ENCODE results near the gene MMAB. TPM values are rescaled to one million over a fixed set of nuclear protein-coding genes. Genes with fewer than 3 reads are reported as not detected.
A peak's percentile ranks its signal among the peaks of the same experiment; 100 is the strongest.
"Not testable (repeated sequence)": the region's sequence is repeated elsewhere in the genome, so short reads cannot be mapped to it uniquely, and the experiment has no call there.

The MMAB gene
- total RNA-seq, 1 donor from 2014 or later = 55.4 TPM

- peak overlapping the region; percentile 53 for H3K4me3 ChIP-seq
- H3K36me3 ChIP-seq = no peaks in the 10 kb centered on the region
- no peaks in the 10 kb centered on the region for H3K9me3 ChIP-seq (replicated peaks)
- DNase-seq = peak; percentile 36
- intact Hi-C loops (cut with micrococcal nuclease) = no loop called here
- H3K27me3 ChIP-seq (ENCODE audit: low read depth) = peaks cover 49% of the 10 kb centered on the region
- no peak for TF ChIP-seq CTCF (IDR thresholded peaks at IDR 0.05; ENCODE audit: borderline replicate concordance)
- H3K27ac ChIP-seq (replicated peaks) = peak overlapping the region; percentile 71
- H3K4me1 ChIP-seq = peaks cover 12% of the 10 kb centered on the region
Observed at GRCh38 chr12:109606320-109607028, 33.2 kb upstream of the MMAB start.

- H3K27ac ChIP-seq (replicated peaks) = no peak overlapping the region
- intact Hi-C loops (cut with micrococcal nuclease) = no loop called here
Observed at GRCh38 chr12:109605599-109606228, 32.4 kb upstream of the MMAB start.

GRCh38 chr12:109605016-109605415 is 31.7 kb upstream of the MMAB start:
- no peak for TF ChIP-seq CTCF (IDR thresholded peaks at IDR 0.05; ENCODE audit: borderline replicate concordance)
- H3K27me3 ChIP-seq (ENCODE audit: low read depth) = peaks cover 37% of the 10 kb centered on the region
- DNase-seq = no peak
- no peaks in the 10 kb centered on the region for H3K9me3 ChIP-seq (replicated peaks)
- no peaks in the 10 kb centered on the region for H3K36me3 ChIP-seq
- H3K4me1 ChIP-seq = peaks cover 12% of the 10 kb centered on the region
- H3K4me3 ChIP-seq = no peak overlapping the region
- no peak overlapping the region for H3K27ac ChIP-seq (replicated peaks)
- intact Hi-C loops (cut with micrococcal nuclease) = no loop called here

More at GRCh38 chr12:109605599-109606228, 32.4 kb upstream of the MMAB start:
- no peak for DNase-seq
- no peak for TF ChIP-seq CTCF (IDR thresholded peaks at IDR 0.05; ENCODE audit: borderline replicate concordance)
- Histone ChIP-seq H3K27me3 (ENCODE audit: low read depth) (peaks cover 42% of the 10 kb centered on the region), H3K36me3 (no peaks in the 10 kb centered on the region), H3K4me1 (peaks cover 12% of the 10 kb centered on the region), H3K9me3 (replicated peaks) (no peaks in the 10 kb centered on the region), H3K4me3 (no peak overlapping the region)

- intact Hi-C loops (cut with micrococcal nuclease) = no loop called here
- H3K4me3 ChIP-seq = no peak overlapping the region
- no peak overlapping the region for H3K27ac ChIP-seq (replicated peaks)
- H3K4me1 ChIP-seq = peaks cover 12% of the 10 kb centered on the region
- peaks cover 29% of the 10 kb centered on the region for H3K27me3 ChIP-seq (ENCODE audit: low read depth)
- no peaks in the 10 kb centered on the region for H3K36me3 ChIP-seq
- TF ChIP-seq CTCF (IDR thresholded peaks at IDR 0.05; ENCODE audit: borderline replicate concordance) = no peak
- no peak for DNase-seq
- no peaks in the 10 kb centered on the region for H3K9me3 ChIP-seq (replicated peaks)
Observed at GRCh38 chr12:109604132-109604585, 30.9 kb upstream of the MMAB start.

DNA sequence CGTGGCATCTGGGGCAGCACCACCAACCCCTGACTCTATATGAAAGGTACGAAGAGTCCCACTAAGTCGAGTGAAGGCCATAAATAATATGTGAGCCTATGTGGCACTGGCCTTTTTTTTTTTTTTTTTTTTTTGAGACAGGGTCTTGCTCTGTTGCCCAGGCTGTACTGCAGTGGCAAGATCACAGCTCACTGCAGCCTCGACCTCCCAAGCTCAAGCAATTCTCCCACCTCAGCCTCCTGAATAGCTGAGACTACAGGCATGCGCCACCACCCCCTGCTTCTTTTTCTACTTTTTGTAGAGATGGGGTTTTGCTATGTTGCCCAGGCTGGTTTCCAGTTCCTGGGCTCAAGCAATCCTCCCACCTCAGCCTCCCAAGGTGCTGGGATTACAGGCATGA is 28.8 kb upstream of the MMAB start:
- DNase-seq; H3K36me3 ChIP-seq; intact Hi-C loops (cut with micrococcal nuclease); H3K9me3 ChIP-seq (replicated peaks); H3K27ac ChIP-seq (replicated peaks); H3K4me3 ChIP-seq: not testable (repeated sequence)
- peaks cover 24% of the 10 kb centered on the region for H3K4me1 ChIP-seq
- H3K27me3 ChIP-seq (ENCODE audit: low read depth) = peaks cover 11% of the 10 kb centered on the region

DNA sequence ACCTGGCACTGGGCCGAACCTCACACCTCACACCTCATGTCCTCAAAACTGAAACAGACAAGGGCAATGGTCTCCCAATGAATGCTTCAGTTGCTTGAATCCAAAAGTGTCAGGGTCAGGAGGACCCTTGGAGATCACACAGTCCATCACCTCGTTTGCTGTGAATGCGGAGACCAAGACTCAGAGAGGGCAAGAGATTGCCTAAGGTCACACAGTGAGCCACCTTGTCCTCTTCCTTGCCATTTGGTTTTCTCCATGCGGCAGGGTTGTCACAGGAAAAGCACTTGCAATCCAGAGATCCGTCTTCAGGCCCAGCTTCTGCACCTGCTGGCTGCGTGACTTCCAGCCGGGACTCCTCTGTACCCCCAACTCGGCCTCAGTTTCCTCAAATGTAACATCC is 28.3 kb upstream of the MMAB start:
- peaks cover 5% of the 10 kb centered on the region for H3K27me3 ChIP-seq (ENCODE audit: low read depth)
- H3K27ac ChIP-seq (replicated peaks) = no peak overlapping the region
- H3K4me1 ChIP-seq = peaks cover 19% of the 10 kb centered on the region
- intact Hi-C loops (cut with micrococcal nuclease) = no loop called here
- no peaks in the 10 kb centered on the region for H3K9me3 ChIP-seq (replicated peaks)
- DNase-seq = no peak
- no peak for TF ChIP-seq CTCF (IDR thresholded peaks at IDR 0.05; ENCODE audit: borderline replicate concordance)
- H3K4me3 ChIP-seq = no peak overlapping the region
- H3K36me3 ChIP-seq = peaks cover 3% of the 10 kb centered on the region

Measured in left ventricle myocardium inferior (tissue), 1 donor.